Lung (tissue), 12 donors: ENCODE data around the gene BCL7A. TPM values are rescaled to one million over a fixed set of nuclear protein-coding genes. Genes with fewer than 3 reads are reported as not detected.

Source experiments
- ATAC-seq: fragments of 200-7000 bp; cut with Tn5 transposase; one replicate; pipeline ENCODE4 v1.9.1; 2020; ENCODE audit warnings: moderate number of reproducible peaks; ENCODE audit not compliant: insufficient read depth, low FRiP score
- DNase-seq, 3 donors: peaks; one replicate each; pipeline ENCODE4 v3.0.0-alpha.2; 2013 to 2017
- H3K27ac ChIP-seq, 2 donors: one replicate each; pipeline ENCODE4 v1.5.1; 2013; ENCODE audit warnings: mild to moderate bottlenecking in 2 of 2, moderate library complexity in 2 of 2, control low read depth in 1 of 2, inconsistent platforms in 1 of 2, low read depth in 1 of 2, low read length in 1 of 2
- H3K27me3 ChIP-seq, 3 donors: one replicate each; pipeline ENCODE4 v1.5.1; 2013; ENCODE audit warnings: low read length in 2 of 3; ENCODE audit not compliant: control insufficient read depth in 3 of 3, insufficient read depth in 3 of 3
- H3K36me3 ChIP-seq, 4 donors: one replicate each; pipeline ENCODE4 v1.5.1; 2013; ENCODE audit warnings: low read length in 4 of 4, mild to moderate bottlenecking in 1 of 4, moderate library complexity in 1 of 4; ENCODE audit not compliant: control insufficient read depth in 4 of 4, insufficient read depth in 4 of 4
- H3K4me1 ChIP-seq, 5 donors: one replicate each; pipeline ENCODE4 v1.5.1; 2013; ENCODE audit warnings: low read length in 5 of 5, mild to moderate bottlenecking in 2 of 5, moderate library complexity in 1 of 5; ENCODE audit not compliant: control insufficient read depth in 5 of 5, insufficient read depth in 5 of 5
- H3K4me3 ChIP-seq: one replicate; pipeline ENCODE4 v1.5.1; 2013; ENCODE audit warnings: mild to moderate bottlenecking, control low read depth, moderate library complexity
- H3K9ac ChIP-seq, 2 donors: one replicate each; pipeline ENCODE4 v1.5.1; 2013; ENCODE audit warnings: low read length in 2 of 2, control low read depth in 1 of 2; ENCODE audit not compliant: insufficient read depth in 1 of 2
- H3K9me3 ChIP-seq, 4 donors: one replicate each; pipeline ENCODE4 v1.5.1; 2013; ENCODE audit warnings: low read length in 3 of 4, mild to moderate bottlenecking in 1 of 4, moderate library complexity in 1 of 4; ENCODE audit not compliant: control insufficient read depth in 4 of 4, insufficient read depth in 3 of 4
- WGBS, 2 donors: extraction: QIAGEN DNeasy Blood & Tissue Kit; methylation state at CpG; one replicate each; pipeline ENCODE4 v1.1.7; 2013; 5-methylcytosine and 5-hydroxymethylcytosine counted together
- polyA plus RNA-seq, 2 donors: library from polyadenylated mRNA; stranded (reverse); fragments of 200-250 nt; gene quantifications; one replicate each; pipeline ENCODE4 v1.2.1, GENCODE V29; 2013
- total RNA-seq, 2 donors: library from RNA; depleted of rRNA in 1 of 2; stranded (reverse); fragments of >200 nt in 1 of 2; gene quantifications; one replicate each; pipeline ENCODE4 v1.2.1, GENCODE V29; 2014 to 2021
- TF ChIP-seq, protein P1 (sequence below): IDR thresholded peaks from 2 replicates; pipeline ENCODE4 v1.5.1; 2012; ENCODE audit warnings: mild to moderate bottlenecking; ENCODE audit errors: control extremely low read depth, extremely low read depth
- donor health status: control.
- donor health status: control.
- donor health status: Bipolar disorder and iron deficiency.
- donor health status: healthy.
- donor health status: DM: yes; HTN: yes; CAD: no.

Gene BCL7A
- total and polyA plus RNA-seq, 4 donors: 3.4 to 21.2 (median 8.8) TPM

DNA sequence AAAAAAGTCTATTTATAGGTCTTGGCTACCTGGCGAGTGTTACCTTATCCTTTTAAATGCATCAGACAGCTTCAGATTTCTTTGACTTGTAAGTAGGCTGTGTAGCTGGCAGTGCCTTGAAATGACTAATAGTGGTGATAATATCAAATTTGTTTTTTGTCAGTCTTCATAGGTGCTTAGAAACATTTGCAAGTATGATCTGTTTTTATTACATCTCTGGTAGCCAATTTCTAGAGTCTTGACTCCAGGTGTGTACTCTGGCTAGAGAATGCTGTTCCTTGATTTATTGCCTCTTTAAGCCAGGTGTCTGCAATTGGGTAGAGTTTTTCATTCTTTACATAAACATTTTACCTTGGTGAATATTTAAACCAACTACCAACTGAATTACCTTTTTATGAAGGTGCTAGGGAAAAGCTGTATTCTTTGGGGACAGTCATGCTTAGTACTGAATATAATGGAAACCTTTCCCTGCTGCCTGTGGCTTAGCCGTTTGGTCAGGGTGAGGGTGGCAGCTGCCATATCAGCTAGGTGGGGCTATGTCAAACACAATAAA, 89.5 kb downstream of the BCL7A start:
- Histone ChIP-seq H3K4me3 (no peak overlapping the region), H3K9ac (no peak overlapping the region), H3K36me3 (peaks cover 0 to 6% (median 2%) of the 10 kb centered on the region in 4 donors), H3K4me1 (peaks cover 0 to 16% (median 8%) of the 10 kb centered on the region in 5 donors), H3K27me3 (no peaks in the 10 kb centered on the region), H3K27ac (no peak overlapping the region), H3K9me3 (no peaks in the 10 kb centered on the region)
- no peak for DNase-seq
- ATAC-seq: no peak
- 56 to 66% methylated on average over 2 of the region's 2 CpGs for WGBS, 2 donors
- TF ChIP-seq, protein P1, sequence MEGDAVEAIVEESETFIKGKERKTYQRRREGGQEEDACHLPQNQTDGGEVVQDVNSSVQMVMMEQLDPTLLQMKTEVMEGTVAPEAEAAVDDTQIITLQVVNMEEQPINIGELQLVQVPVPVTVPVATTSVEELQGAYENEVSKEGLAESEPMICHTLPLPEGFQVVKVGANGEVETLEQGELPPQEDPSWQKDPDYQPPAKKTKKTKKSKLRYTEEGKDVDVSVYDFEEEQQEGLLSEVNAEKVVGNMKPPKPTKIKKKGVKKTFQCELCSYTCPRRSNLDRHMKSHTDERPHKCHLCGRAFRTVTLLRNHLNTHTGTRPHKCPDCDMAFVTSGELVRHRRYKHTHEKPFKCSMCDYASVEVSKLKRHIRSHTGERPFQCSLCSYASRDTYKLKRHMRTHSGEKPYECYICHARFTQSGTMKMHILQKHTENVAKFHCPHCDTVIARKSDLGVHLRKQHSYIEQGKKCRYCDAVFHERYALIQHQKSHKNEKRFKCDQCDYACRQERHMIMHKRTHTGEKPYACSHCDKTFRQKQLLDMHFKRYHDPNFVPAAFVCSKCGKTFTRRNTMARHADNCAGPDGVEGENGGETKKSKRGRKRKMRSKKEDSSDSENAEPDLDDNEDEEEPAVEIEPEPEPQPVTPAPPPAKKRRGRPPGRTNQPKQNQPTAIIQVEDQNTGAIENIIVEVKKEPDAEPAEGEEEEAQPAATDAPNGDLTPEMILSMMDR: no peak

Other genes starting within 250 kb of the BCL7A start
- 10 to 100 TPM; 33.2 to 34.7 TPM for gene RHOF, start 228.2 kb upstream of the BCL7A start, total RNA-seq
- gene RHOF, start 228.2 kb upstream of the BCL7A start, polyA plus RNA-seq: 10 to 100 TPM; 15.1 to 16.5 TPM
- 10 to 100 TPM; 12.4 to 28.1 TPM for gene SETD1B, start 217.9 kb upstream of the BCL7A start, total RNA-seq
- 1 to 10 TPM; 7.3 to 8.3 TPM for gene SETD1B, start 217.9 kb upstream of the BCL7A start, polyA plus RNA-seq
- 1 to 10 TPM in 1 of 2 donors, not detected in 1; 4.0 TPM for gene HPD, start 163.0 kb upstream of the BCL7A start, total RNA-seq
- 1 to 10 TPM in 1 of 2 donors, under 1 TPM in 1; 0.88 to 1.2 TPM for gene HPD, start 163.0 kb upstream of the BCL7A start, polyA plus RNA-seq
- gene PSMD9, start 133.1 kb upstream of the BCL7A start, total RNA-seq: 10 to 100 TPM; 52.4 to 72.8 TPM
- gene PSMD9, start 133.1 kb upstream of the BCL7A start, polyA plus RNA-seq: 100 to 1,000 TPM in 1 of 2 donors, 10 to 100 TPM in 1; 39.6 to 134 TPM
- 10 to 100 TPM; 24.0 to 35.4 TPM for gene CFAP251, start 103.3 kb upstream of the BCL7A start, total RNA-seq
- gene CFAP251, start 103.3 kb upstream of the BCL7A start, polyA plus RNA-seq: 1 to 10 TPM; 6.9 to 7.2 TPM
- gene MLXIP, start 56.9 kb downstream of the BCL7A start, total RNA-seq: 10 to 100 TPM; 47.0 to 58.8 TPM
- 10 to 100 TPM; 29.1 to 30.5 TPM for gene MLXIP, start 56.9 kb downstream of the BCL7A start, polyA plus RNA-seq
- not detected for gene IL31, start 152.3 kb downstream of the BCL7A start, total RNA-seq
- not detected for gene IL31, start 152.3 kb downstream of the BCL7A start, polyA plus RNA-seq
- gene LRRC43, start 161.2 kb downstream of the BCL7A start, total RNA-seq: 10 to 100 TPM; 10.7 to 11.6 TPM
- 1 to 10 TPM; 2.1 to 3.7 TPM for gene LRRC43, start 161.2 kb downstream of the BCL7A start, polyA plus RNA-seq
- under 1 TPM in 1 of 2 donors, not detected in 1; 0.80 TPM for gene B3GNT4, start 181.8 kb downstream of the BCL7A start, total RNA-seq
- gene B3GNT4, start 181.8 kb downstream of the BCL7A start, polyA plus RNA-seq: under 1 TPM; 0.43 to 0.49 TPM
- 10 to 100 TPM; 37.5 to 44.1 TPM for gene DIABLO, start 204.2 kb downstream of the BCL7A start, total RNA-seq
- gene DIABLO, start 204.2 kb downstream of the BCL7A start, polyA plus RNA-seq: 10 to 100 TPM; 40.5 to 46.8 TPM
- gene VPS33A, start 244.6 kb downstream of the BCL7A start, total RNA-seq: 10 to 100 TPM; 15.7 to 17.6 TPM
- 10 to 100 TPM in 1 of 2 donors, 1 to 10 TPM in 1; 8.1 to 15.1 TPM for gene VPS33A, start 244.6 kb downstream of the BCL7A start, polyA plus RNA-seq